Mesenchymal stem cell (in vitro differentiated cells and primary cell): ENCODE data around the gene NSMCE1.

ENCODE experiments used
- DNase-seq: peaks from one replicate; pipeline ENCODE4 v3.0.0-alpha.2; 2013
- H2AFZ ChIP-seq: one replicate; pipeline ENCODE4 v1.6.1; 2013; ENCODE audit warnings: low read depth, mild to moderate bottlenecking, control low read depth, inconsistent platforms, low read length, moderate library complexity
- H2AK5ac ChIP-seq: 2 replicates; pipeline ENCODE4 v1.6.1; 2013; ENCODE audit warnings: low read length, moderate library complexity, mild to moderate bottlenecking, inconsistent platforms; ENCODE audit not compliant: severe bottlenecking
- H2BK120ac ChIP-seq: one replicate; pipeline ENCODE4 v1.6.1; 2013; ENCODE audit warnings: low read depth, mild to moderate bottlenecking, inconsistent platforms, low read length, moderate library complexity
- H2BK12ac ChIP-seq, 2 experiments: one replicate each; pipeline ENCODE4 v1.6.1; 2013; ENCODE audit warnings: inconsistent platforms in 2 of 2, low read length in 2 of 2, mild to moderate bottlenecking in 2 of 2, moderate library complexity in 2 of 2, control low read depth in 1 of 2
- H2BK15ac ChIP-seq: one replicate; pipeline ENCODE4 v1.6.1; 2013; ENCODE audit warnings: mild to moderate bottlenecking, low read depth, inconsistent platforms; ENCODE audit not compliant: poor library complexity, severe bottlenecking
- H2BK5ac ChIP-seq: 2 replicates; pipeline ENCODE4 v1.6.1; 2013; ENCODE audit warnings: low read depth, mild to moderate bottlenecking, low read length, control low read depth, inconsistent platforms; ENCODE audit not compliant: poor library complexity, severe bottlenecking
- H3K14ac ChIP-seq, 2 experiments: one replicate each; pipeline ENCODE4 v1.6.1; 2013; ENCODE audit warnings: inconsistent platforms in 2 of 2, low read length in 2 of 2, control low read depth in 1 of 2, mild to moderate bottlenecking in 1 of 2, moderate library complexity in 1 of 2
- H3K18ac ChIP-seq, 2 experiments: one replicate each; pipeline ENCODE4 v1.6.1; 2013; ENCODE audit warnings: inconsistent platforms in 2 of 2, low read length in 2 of 2, control low read depth in 1 of 2, low read depth in 1 of 2, mild to moderate bottlenecking in 1 of 2
- H3K23ac ChIP-seq, 2 experiments: one replicate each; pipeline ENCODE4 v1.6.1; 2013; ENCODE audit warnings: inconsistent platforms in 2 of 2, low read length in 2 of 2, mild to moderate bottlenecking in 2 of 2, moderate library complexity in 2 of 2, control low read depth in 1 of 2
- H3K27ac ChIP-seq: 2 replicates; pipeline ENCODE4 v1.5.1; 2013; ENCODE audit warnings: mild to moderate bottlenecking, moderate library complexity, low read length, control low read depth, inconsistent platforms; ENCODE audit not compliant: poor library complexity, severe bottlenecking
- H3K27me3 ChIP-seq, 2 experiments: 2 replicates each; pipeline versions ENCODE4 v1.6.1 to v1.7.0; 2013; ENCODE audit warnings: low read length in 2 of 2, mild to moderate bottlenecking in 2 of 2, moderate library complexity in 2 of 2, control low read depth in 1 of 2, inconsistent platforms in 1 of 2; ENCODE audit not compliant: control insufficient read depth in 1 of 2, insufficient read depth in 1 of 2
- H3K36me3 ChIP-seq, 2 experiments: 2 replicates each; pipeline versions ENCODE4 v1.6.1 to v1.7.0; 2013; ENCODE audit warnings: low read length in 2 of 2, control low read depth in 1 of 2, inconsistent platforms in 1 of 2, low read depth in 1 of 2, mild to moderate bottlenecking in 1 of 2; ENCODE audit not compliant: insufficient read depth in 2 of 2, control insufficient read depth in 1 of 2
- H3K4ac ChIP-seq, 2 experiments: one replicate each; pipeline ENCODE4 v1.6.1; 2013; ENCODE audit warnings: inconsistent platforms in 2 of 2, low read length in 2 of 2, mild to moderate bottlenecking in 2 of 2, moderate library complexity in 2 of 2, control low read depth in 1 of 2, low read depth in 1 of 2
- H3K4me1 ChIP-seq: 2 replicates; pipeline ENCODE4 v1.6.1; 2013; ENCODE audit warnings: low read depth, low read length, control low read depth; ENCODE audit not compliant: control insufficient read depth, insufficient read depth
- H3K4me2 ChIP-seq: 2 replicates; pipeline ENCODE4 v1.6.1; 2013; ENCODE audit warnings: low read length, mild to moderate bottlenecking, inconsistent platforms; ENCODE audit not compliant: poor library complexity, severe bottlenecking
- H3K4me3 ChIP-seq, 2 experiments: 2 replicates each; pipeline versions ENCODE4 v1.5.1 to v1.7.0; 2013; ENCODE audit warnings: low read length in 2 of 2, mild to moderate bottlenecking in 2 of 2, control low read depth in 1 of 2, low read depth in 1 of 2; ENCODE audit not compliant: insufficient read depth in 1 of 2
- H3K79me1 ChIP-seq: replicated peaks from 2 replicates; pipeline ENCODE4 v1.6.1; 2013; ENCODE audit warnings: mild to moderate bottlenecking, control low read depth, low read length, inconsistent platforms; ENCODE audit not compliant: poor library complexity, severe bottlenecking
- H3K9ac ChIP-seq: 2 replicates; pipeline ENCODE4 v1.7.0; 2013; ENCODE audit warnings: mild to moderate bottlenecking, low read length, moderate library complexity
- H3K9me3 ChIP-seq: 2 replicates; pipeline ENCODE4 v1.7.0; 2013; ENCODE audit warnings: mild to moderate bottlenecking, low read length; ENCODE audit not compliant: control insufficient read depth
- H4K8ac ChIP-seq: one replicate; pipeline ENCODE4 v1.6.1; 2013; ENCODE audit warnings: inconsistent platforms, mild to moderate bottlenecking, low read length, moderate library complexity
- H4K91ac ChIP-seq: one replicate; pipeline ENCODE4 v1.6.1; 2013; ENCODE audit warnings: mild to moderate bottlenecking, low read length, inconsistent platforms
- WGBS: methylation state at CpG from one replicate; pipeline ENCODE4 v1.1.7; 2013; ENCODE audit warnings: mixed read lengths; 5-methylcytosine and 5-hydroxymethylcytosine counted together

Gene NSMCE1

GRCh38 chr16:27237219-27238015, 31.2 kb downstream of the NSMCE1 start:
- Histone ChIP-seq H3K4ac (peak overlapping the region; percentile 52 to 73), H3K27ac (no peak overlapping the region), H2BK15ac (peak overlapping the region; percentile 73), H3K9ac (no peak overlapping the region), H3K4me3 (no peak overlapping the region), H3K4me1 (peaks cover 35% of the 10 kb centered on the region), H4K8ac (peak overlapping the region; percentile 45), H3K79me1 (peaks cover 28% of the 10 kb centered on the region), H3K9me3 (no peaks in the 10 kb centered on the region), H2BK120ac (peak overlapping the region; percentile 12), H3K27me3 (no peaks in the 10 kb centered on the region), H2AFZ (no peak overlapping the region), H3K14ac (peak overlapping the region in 1 of 2 experiments; percentile 86), H3K23ac (no peak overlapping the region), H2BK5ac (no peak overlapping the region), H3K36me3 (peaks cover 16 to 18% of the 10 kb centered on the region in 2 experiments), H2BK12ac (peak overlapping the region; percentile 93 to 96), H3K18ac (peak overlapping the region; percentile 68 to 95), H4K91ac (peak overlapping the region; percentile 95), H3K4me2 (no peak overlapping the region), H2AK5ac (peak overlapping the region; percentile 87)
- WGBS, result 72% methylated on average over 22 of the region's 22 CpGs
- peak; percentile 32 for DNase-seq

DNA sequence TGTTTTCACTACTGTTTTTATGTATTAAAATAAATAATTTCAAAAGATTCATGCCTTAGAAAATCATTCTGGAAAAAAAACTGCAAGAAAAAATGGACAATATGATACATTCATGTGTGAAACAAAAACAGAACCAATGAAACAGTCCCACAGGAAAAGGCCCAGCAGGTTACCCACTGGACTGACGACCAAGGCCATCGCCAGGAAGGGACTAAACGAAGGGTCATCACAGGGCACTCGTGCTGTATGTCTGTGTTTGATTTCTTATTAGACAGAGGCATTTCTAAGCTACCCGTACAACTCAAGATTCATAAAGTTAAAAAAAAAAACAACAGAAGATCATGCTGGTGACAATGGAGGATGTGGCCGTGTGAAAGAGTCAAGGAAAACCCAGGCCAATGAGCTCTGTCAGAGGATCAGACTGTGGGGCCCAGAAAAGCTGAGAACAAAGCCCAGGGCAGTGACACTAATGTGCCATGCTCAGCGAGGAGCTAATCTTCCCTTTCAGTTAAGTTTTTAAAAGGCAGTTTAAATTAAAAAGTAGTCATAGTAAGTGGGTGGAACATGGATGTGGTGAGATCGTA, 31.8 kb downstream of the NSMCE1 start:
- Histone ChIP-seq H2AK5ac (peak overlapping the region; percentile 65), H2BK120ac (peak overlapping the region; percentile 21), H3K9me3 (no peaks in the 10 kb centered on the region), H3K4me2 (no peak overlapping the region), H3K27ac (no peak overlapping the region), H3K18ac (peak overlapping the region; percentile 68 to 95), H4K8ac (peak overlapping the region; percentile 45), H3K27me3 (no peaks in the 10 kb centered on the region), H4K91ac (peak overlapping the region; percentile 44), H3K4me3 (no peak overlapping the region), H3K14ac (no peak overlapping the region), H2BK12ac (peak overlapping the region; percentile 93 to 96), H3K4ac (peak overlapping the region; percentile 61 to 85), H2BK15ac (no peak overlapping the region), H3K79me1 (peaks cover 29% of the 10 kb centered on the region), H2AFZ (no peak overlapping the region), H3K23ac (no peak overlapping the region), H3K36me3 (peaks cover 23 to 25% of the 10 kb centered on the region in 2 experiments), H3K9ac (peak overlapping the region; percentile 29), H3K4me1 (peaks cover 33% of the 10 kb centered on the region), H2BK5ac (no peak overlapping the region)
- DNase-seq, result no peak
- 72% methylated on average over 8 of the region's 8 CpGs for WGBS

- Histone ChIP-seq H2BK120ac (peak overlapping the region; percentile 80), H3K4me1 (peaks cover 27% of the 10 kb centered on the region), H3K14ac (peak overlapping the region in 1 of 2 experiments; percentile 23), H3K36me3 (peaks cover 31 to 32% of the 10 kb centered on the region in 2 experiments), H3K9me3 (no peaks in the 10 kb centered on the region), H2AK5ac (peak overlapping the region; percentile 77), H4K8ac (peak overlapping the region; percentile 98), H3K27me3 (no peaks in the 10 kb centered on the region), H2BK15ac (peak overlapping the region; percentile 92), H2BK12ac (peak overlapping the region; percentile 88 to 98), H3K4me2 (no peak overlapping the region), H3K27ac (no peak overlapping the region), H3K9ac (peak overlapping the region; percentile 76), H2BK5ac (no peak overlapping the region), H3K4ac (peak overlapping the region; percentile 83 to 94), H3K23ac (peak overlapping the region in 1 of 2 experiments; percentile 87), H2AFZ (no peak overlapping the region), H3K18ac (peak overlapping the region; percentile 87 to 93), H4K91ac (peak overlapping the region; percentile 96), H3K79me1 (peaks cover 26% of the 10 kb centered on the region), H3K4me3 (no peak overlapping the region)
- no peak for DNase-seq
- 95% methylated on average over 8 of the region's 8 CpGs for WGBS
Observed at GRCh38 chr16:27235938-27236245, 32.7 kb downstream of the NSMCE1 start.
